Activated CD8-positive, alpha-beta memory T cell treated with anti-CD3 and anti-CD28 coated beads, Interleukin-2, amount 50 U/mL, for 48 hours (primary cell): Measurements from ENCODE around the gene AGAP1.
"Not testable (repeated sequence)": the region's sequence is repeated elsewhere in the genome, so short reads cannot be mapped to it uniquely, and the experiment has no call there.

Experiments
- DNase-seq: peaks from one replicate; pipeline ENCODE4 v3.0.0-alpha.2; 2020

Gene AGAP1

GRCh38 chr2:236056141-236056540, 562.3 kb downstream of the AGAP1 start:
- DNase-seq = no peak

GRCh38 chr2:236057375-236057774, 563.5 kb downstream of the AGAP1 start:
- no peak for DNase-seq

- no peak for DNase-seq
Observed at GRCh38 chr2:236061497-236061896, 567.7 kb downstream of the AGAP1 start.

GRCh38 chr2:236061899-236062298, 568.1 kb downstream of the AGAP1 start:
- no peak for DNase-seq

- DNase-seq = not testable (repeated sequence)
Observed at GRCh38 chr2:236062806-236063205, 569.0 kb downstream of the AGAP1 start.

GRCh38 chr2:236063994-236064393, 570.2 kb downstream of the AGAP1 start:
- no peak for DNase-seq

GRCh38 chr2:236065314-236066160, 571.7 kb downstream of the AGAP1 start:
- DNase-seq = no peak

- no peak for DNase-seq
Observed at GRCh38 chr2:236070236-236070635, 576.4 kb downstream of the AGAP1 start.

- no peak for DNase-seq
Observed at GRCh38 chr2:236073246-236073645, 579.4 kb downstream of the AGAP1 start.

GRCh38 chr2:236073867-236074655, 580.2 kb downstream of the AGAP1 start:
- no peak for DNase-seq

GRCh38 chr2:236075802-236076201, 582.0 kb downstream of the AGAP1 start:
- DNase-seq = no peak

GRCh38 chr2:236078297-236079255, 584.7 kb downstream of the AGAP1 start:
- DNase-seq = no peak

GRCh38 chr2:236080412-236080811, 586.6 kb downstream of the AGAP1 start:
- no peak for DNase-seq

GRCh38 chr2:236081171-236081570, 587.3 kb downstream of the AGAP1 start:
- no peak for DNase-seq

GRCh38 chr2:236082061-236082460, 588.2 kb downstream of the AGAP1 start:
- no peak for DNase-seq

GRCh38 chr2:236083934-236084333, 590.1 kb downstream of the AGAP1 start:
- no peak for DNase-seq

GRCh38 chr2:236085211-236085610, 591.4 kb downstream of the AGAP1 start:
- no peak for DNase-seq

- DNase-seq = no peak
Observed at GRCh38 chr2:236085647-236086046, 591.8 kb downstream of the AGAP1 start.

GRCh38 chr2:236086403-236086970, 592.6 kb downstream of the AGAP1 start:
- DNase-seq = no peak

GRCh38 chr2:236086971-236087465, 593.2 kb downstream of the AGAP1 start:
- no peak for DNase-seq

- DNase-seq = no peak
Observed at GRCh38 chr2:236088368-236089057, 594.7 kb downstream of the AGAP1 start.
